ENCODE measurements around the gene NUP205. TPM values are rescaled to one million over a fixed set of nuclear protein-coding genes. Genes with fewer than 3 reads are reported as not detected.

NUP205 gene
- total RNA-seq, 1 donor from 2014 or later = 148 TPM

- DNase-seq (ENCODE audit: low read depth, low spot score) = no peak
- no peaks in the 10 kb centered on the region for H3K9me3 Mint-ChIP-seq
- peaks cover 13% of the 10 kb centered on the region for H3K36me3 Mint-ChIP-seq (ENCODE audit: low read depth)
- no peak overlapping the region for H3K4me3 Mint-ChIP-seq
- H3K27me3 Mint-ChIP-seq (ENCODE audit: low read depth) = no peaks in the 10 kb centered on the region
- no peak overlapping the region for H3K27ac Mint-ChIP-seq (ENCODE audit: unreplicated experiment)
- TF ChIP-seq, protein P1, sequence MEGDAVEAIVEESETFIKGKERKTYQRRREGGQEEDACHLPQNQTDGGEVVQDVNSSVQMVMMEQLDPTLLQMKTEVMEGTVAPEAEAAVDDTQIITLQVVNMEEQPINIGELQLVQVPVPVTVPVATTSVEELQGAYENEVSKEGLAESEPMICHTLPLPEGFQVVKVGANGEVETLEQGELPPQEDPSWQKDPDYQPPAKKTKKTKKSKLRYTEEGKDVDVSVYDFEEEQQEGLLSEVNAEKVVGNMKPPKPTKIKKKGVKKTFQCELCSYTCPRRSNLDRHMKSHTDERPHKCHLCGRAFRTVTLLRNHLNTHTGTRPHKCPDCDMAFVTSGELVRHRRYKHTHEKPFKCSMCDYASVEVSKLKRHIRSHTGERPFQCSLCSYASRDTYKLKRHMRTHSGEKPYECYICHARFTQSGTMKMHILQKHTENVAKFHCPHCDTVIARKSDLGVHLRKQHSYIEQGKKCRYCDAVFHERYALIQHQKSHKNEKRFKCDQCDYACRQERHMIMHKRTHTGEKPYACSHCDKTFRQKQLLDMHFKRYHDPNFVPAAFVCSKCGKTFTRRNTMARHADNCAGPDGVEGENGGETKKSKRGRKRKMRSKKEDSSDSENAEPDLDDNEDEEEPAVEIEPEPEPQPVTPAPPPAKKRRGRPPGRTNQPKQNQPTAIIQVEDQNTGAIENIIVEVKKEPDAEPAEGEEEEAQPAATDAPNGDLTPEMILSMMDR (conservative IDR thresholded peaks at IDR 0.05) = no peak
- H3K4me1 Mint-ChIP-seq = no peaks in the 10 kb centered on the region
Measured at GRCh38 chr7:135602304-135602703, 44.6 kb downstream of the NUP205 start.

DNA sequence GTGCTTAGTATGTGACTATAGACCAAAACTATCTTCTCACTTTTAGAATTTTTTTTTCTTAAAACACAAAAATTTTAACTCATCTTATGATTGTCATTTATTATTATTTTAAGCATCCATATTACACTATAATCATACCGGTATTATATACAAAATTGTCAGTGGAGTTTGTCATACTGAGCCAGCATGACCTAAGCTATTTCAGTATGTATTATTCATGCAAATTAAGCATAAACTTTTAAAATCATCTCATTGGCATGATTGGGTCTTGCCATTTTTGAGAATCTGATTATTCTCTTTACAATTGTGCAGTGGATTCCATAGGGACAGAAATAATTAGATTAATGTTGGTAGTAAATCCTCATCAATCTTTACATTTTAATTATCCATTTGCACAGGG lies 58.4 kb downstream of the NUP205 start:
- Mint-ChIP-seq H3K27ac (ENCODE audit: unreplicated experiment) (no peak overlapping the region), H3K4me3 (no peak overlapping the region), H3K4me1 (peaks cover 3% of the 10 kb centered on the region), H3K36me3 (ENCODE audit: low read depth) (peaks cover 2% of the 10 kb centered on the region), H3K9me3 (no peaks in the 10 kb centered on the region), H3K27me3 (ENCODE audit: low read depth) (no peaks in the 10 kb centered on the region)
- DNase-seq (ENCODE audit: low read depth, low spot score) = no peak
- TF ChIP-seq, protein P1 (conservative IDR thresholded peaks at IDR 0.05) = no peak

GRCh38 chr7:135617781-135618180 lies 60.1 kb downstream of the NUP205 start:
- H3K27ac Mint-ChIP-seq (ENCODE audit: unreplicated experiment) = no peak overlapping the region
- TF ChIP-seq, protein P1 (conservative IDR thresholded peaks at IDR 0.05) = no peak
- no peaks in the 10 kb centered on the region for H3K9me3 Mint-ChIP-seq
- no peak for DNase-seq (ENCODE audit: low read depth, low spot score)
- H3K4me3 Mint-ChIP-seq = no peak overlapping the region
- H3K4me1 Mint-ChIP-seq = peaks cover 5% of the 10 kb centered on the region
- peaks cover 7% of the 10 kb centered on the region for H3K36me3 Mint-ChIP-seq (ENCODE audit: low read depth)
- H3K27me3 Mint-ChIP-seq (ENCODE audit: low read depth) = no peaks in the 10 kb centered on the region

DNA sequence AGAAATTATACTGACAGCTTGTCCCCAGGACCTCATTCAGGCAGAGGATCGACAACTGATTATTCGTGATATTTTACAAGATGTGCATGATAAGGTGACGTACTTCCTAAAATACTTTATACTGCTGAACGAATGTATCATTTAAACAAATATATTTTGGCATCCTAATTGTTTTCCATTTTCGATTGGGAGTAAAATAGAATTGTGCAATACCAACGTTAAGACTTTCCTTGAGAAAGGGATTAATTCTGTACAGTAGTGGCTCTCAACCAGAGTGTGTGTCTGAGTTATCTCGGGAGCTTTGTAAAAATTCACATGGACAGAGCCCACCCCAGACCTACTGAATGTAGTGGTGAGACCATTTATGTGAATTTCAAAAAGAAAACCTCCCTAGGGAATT lies 60.8 kb downstream of the NUP205 start:
- peaks cover 5% of the 10 kb centered on the region for H3K4me1 Mint-ChIP-seq
- no peak overlapping the region for H3K27ac Mint-ChIP-seq (ENCODE audit: unreplicated experiment)
- TF ChIP-seq, protein P1 (conservative IDR thresholded peaks at IDR 0.05) = no peak
- DNase-seq (ENCODE audit: low read depth, low spot score) = no peak
- no peaks in the 10 kb centered on the region for H3K9me3 Mint-ChIP-seq
- no peaks in the 10 kb centered on the region for H3K27me3 Mint-ChIP-seq (ENCODE audit: low read depth)
- no peak overlapping the region for H3K4me3 Mint-ChIP-seq
- H3K36me3 Mint-ChIP-seq (ENCODE audit: low read depth) = peaks cover 10% of the 10 kb centered on the region

DNA sequence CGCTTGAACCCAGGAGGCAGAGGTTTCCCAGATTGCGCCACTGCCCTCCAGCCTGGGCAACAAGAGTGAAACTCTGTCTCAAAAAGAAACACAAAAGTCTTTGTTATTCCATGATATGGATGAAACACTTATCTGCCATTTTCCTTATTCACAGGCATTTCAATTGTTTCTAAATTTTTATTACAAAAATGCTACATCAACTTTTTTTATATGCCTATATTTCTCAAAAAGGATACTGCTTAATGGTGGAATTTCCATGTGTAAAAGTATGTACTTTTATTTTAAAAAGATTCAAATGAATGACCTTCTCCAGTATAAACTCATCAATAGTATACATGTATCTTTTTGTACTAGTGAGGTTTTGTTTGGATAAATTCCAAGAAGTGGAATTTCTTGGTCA lies 62.7 kb downstream of the NUP205 start:
- Mint-ChIP-seq H3K36me3 (ENCODE audit: low read depth) (peaks cover 14% of the 10 kb centered on the region), H3K9me3 (no peaks in the 10 kb centered on the region)

More for the DNA sequence above, 62.7 kb downstream of the NUP205 start:
- Mint-ChIP-seq H3K4me1 (peaks cover 5% of the 10 kb centered on the region), H3K27ac (ENCODE audit: unreplicated experiment) (no peak overlapping the region), H3K27me3 (ENCODE audit: low read depth) (no peaks in the 10 kb centered on the region), H3K4me3 (no peak overlapping the region)
- TF ChIP-seq, protein P1 (conservative IDR thresholded peaks at IDR 0.05) = no peak
- DNase-seq (ENCODE audit: low read depth, low spot score) = no peak
